ENCODE measurements around the gene KIF21A. TPM values are rescaled to one million over a fixed set of nuclear protein-coding genes. Genes with fewer than 3 reads are reported as not detected.

Gene KIF21A
- polyA plus RNA-seq, 1 of the 3 experiments (the other 2 are of a cell fraction), result 3.6 TPM

DNA sequence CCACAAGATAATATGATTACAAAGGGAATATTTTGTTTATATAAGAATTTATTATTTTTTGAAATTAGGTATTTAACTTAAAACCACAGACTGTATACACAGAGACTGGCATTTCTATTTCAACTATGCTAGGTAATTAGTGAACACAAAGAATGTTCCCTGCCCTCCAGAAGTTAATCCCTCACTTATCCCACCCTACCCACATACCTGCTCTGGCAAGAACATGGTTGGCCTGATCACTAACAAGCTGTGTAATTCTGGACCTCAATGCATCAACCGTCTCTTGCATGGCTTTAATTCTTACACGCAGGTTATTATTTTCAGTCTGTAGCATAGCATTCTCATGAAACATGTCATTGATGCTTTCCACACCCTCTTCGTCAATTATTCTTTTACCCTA, 85.9 kb downstream of the KIF21A start:
- no peak overlapping the region for H3K4me2 ChIP-seq
- H3K79me2 ChIP-seq (ENCODE audit: insufficient read depth), result no peaks in the 10 kb centered on the region
- no peak for DNase-seq
- H3K9me2 ChIP-seq, result no peaks in the 10 kb centered on the region
- TF ChIP-seq RXRA (IDR thresholded peaks at IDR 0.05; ENCODE audit: borderline replicate concordance, low read depth), result no peak
- no peak for TF ChIP-seq SIN3A (IDR thresholded peaks at IDR 0.05; ENCODE audit: borderline replicate concordance, low read depth, low read length)
- no peak for TF ChIP-seq USF1 (IDR thresholded peaks at IDR 0.05; ENCODE audit: borderline replicate concordance, low read depth)
- no peaks in the 10 kb centered on the region for H3K27me3 ChIP-seq (ENCODE audit: insufficient read depth)
- ChIA-PET POLR2A (no interaction called here), CTCF (interaction anchor here (1.1 kb wide), 1 partner anchor 39 kb away, joined by 3 read pairs; no protein-coding TSS in a partner anchor)
- H3K36me3 ChIP-seq (replicated peaks in 1 of 2; ENCODE audit: control insufficient read depth in 1 of 2, insufficient read depth in 2 of 2, low read length in 1 of 2), result peaks cover 0 to 40% of the 10 kb centered on the region in 2 experiments
- no peak overlapping the region for H2AFZ ChIP-seq (ENCODE audit: low read depth)
- no peak overlapping the region for H3K27ac ChIP-seq (ENCODE audit: low read depth in 2 of 2, low read length in 1 of 2)
- WGBS (ENCODE audit: low lambda C conversion rate), result 95% methylated on average over 3 of the region's 3 CpGs
- H4K20me1 ChIP-seq (ENCODE audit: insufficient read depth), result no peaks in the 10 kb centered on the region
- peaks cover 0 to 4% of the 10 kb centered on the region in 2 experiments; a peak in 2 of 4 replicates for H3K4me1 ChIP-seq (ENCODE audit: control insufficient read depth in 1 of 2, insufficient read depth in 2 of 2, low read depth in 1 of 2, low read length in 1 of 2)
- no peaks in the 10 kb centered on the region for H3F3A ChIP-seq (replicated peaks; ENCODE audit: insufficient read depth)
- no peak overlapping the region for H3K4me3 ChIP-seq (ENCODE audit: low read depth in 2 of 2, low read length in 1 of 2)
- no peaks in the 10 kb centered on the region for H3K9me3 ChIP-seq
- H3K9ac ChIP-seq, result no peak overlapping the region

- CTCF ChIA-PET, result interaction anchor here (1.0 to 2.0 kb wide), 2 partner anchors 9 to 38 kb away, joined by 3 to 5 read pairs; no protein-coding TSS in a partner anchor
- Histone ChIP-seq H3K9me3 (no peaks in the 10 kb centered on the region), H3K27me3 (ENCODE audit: insufficient read depth) (no peaks in the 10 kb centered on the region), H3K79me2 (ENCODE audit: insufficient read depth) (no peaks in the 10 kb centered on the region), H3K9ac (no peak overlapping the region), H3K36me3 (replicated peaks in 1 of 2; ENCODE audit: control insufficient read depth in 1 of 2, insufficient read depth in 2 of 2, low read length in 1 of 2) (peaks cover 0 to 39% of the 10 kb centered on the region in 2 experiments), H4K20me1 (ENCODE audit: insufficient read depth) (no peaks in the 10 kb centered on the region), H3K27ac (ENCODE audit: low read depth in 2 of 2, low read length in 1 of 2) (no peak overlapping the region), H3K4me1 (ENCODE audit: control insufficient read depth in 1 of 2, insufficient read depth in 2 of 2, low read depth in 1 of 2, low read length in 1 of 2) (peaks cover 2 to 10% of the 10 kb centered on the region in 2 experiments; a peak in 2 of 4 replicates), H3K4me3 (ENCODE audit: low read depth in 2 of 2, low read length in 1 of 2) (no peak overlapping the region), H3K9me2 (no peaks in the 10 kb centered on the region), H3F3A (replicated peaks; ENCODE audit: insufficient read depth) (no peaks in the 10 kb centered on the region), H2AFZ (ENCODE audit: low read depth) (no peak overlapping the region), H3K4me2 (no peak overlapping the region)
- 92% methylated on average over 3 of the region's 3 CpGs for WGBS (ENCODE audit: low lambda C conversion rate)
- DNase-seq, result no peak
- TF ChIP-seq GABPA (IDR thresholded peaks at IDR 0.05; ENCODE audit: low read depth), result no peak
- no peak for TF ChIP-seq USF1 (IDR thresholded peaks at IDR 0.05; ENCODE audit: borderline replicate concordance, low read depth)
- no peak for TF ChIP-seq SIN3A (IDR thresholded peaks at IDR 0.05; ENCODE audit: borderline replicate concordance, low read depth, low read length)
- no peak for TF ChIP-seq SMC3 (IDR thresholded peaks at IDR 0.05; ENCODE audit: low read depth, low read length)
- no peak for TF ChIP-seq FOXM1 (IDR thresholded peaks at IDR 0.05; ENCODE audit: low read depth)
- no peak for TF ChIP-seq JUND (IDR thresholded peaks at IDR 0.05)
- no peak for TF ChIP-seq POLR2AphosphoS5 (IDR thresholded peaks at IDR 0.05; ENCODE audit: low read depth, low read length)
- TF ChIP-seq YY1 (IDR thresholded peaks at IDR 0.05; ENCODE audit: low read depth), result no peak
- TF ChIP-seq, protein P1, sequence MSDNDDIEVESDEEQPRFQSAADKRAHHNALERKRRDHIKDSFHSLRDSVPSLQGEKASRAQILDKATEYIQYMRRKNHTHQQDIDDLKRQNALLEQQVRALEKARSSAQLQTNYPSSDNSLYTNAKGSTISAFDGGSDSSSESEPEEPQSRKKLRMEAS (IDR thresholded peaks at IDR 0.05; ENCODE audit: low read depth), result no peak
- no peak for TF ChIP-seq PBX3 (IDR thresholded peaks at IDR 0.05)
- TF ChIP-seq TCF12 (IDR thresholded peaks at IDR 0.05), result no peak
- no peak for TF ChIP-seq EP300 (IDR thresholded peaks at IDR 0.05; ENCODE audit: borderline replicate concordance in 1 of 2, low read depth in 1 of 2, low read length in 1 of 2)
- POLR2A ChIA-PET, result no interaction called here
Observed at GRCh38 chr12:39355841-39356240, 87.1 kb downstream of the KIF21A start.

Data from SK-N-SH (cell line).